ENCODE measurements around the gene CENPM.

- TF ChIP-seq CTCF (IDR thresholded peaks at IDR 0.05) (no peak), ZFX (IDR thresholded peaks at IDR 0.05; ENCODE audit: borderline replicate concordance) (no peak)
These were observed 46.8 kb downstream of the CENPM start for GRCh38 chr22:41899992-41900651.

Measured in 22Rv1 (cell line).